Endodermal cell (in vitro differentiated cells): ENCODE data around the gene PSMA7. TPM values are rescaled to one million over a fixed set of nuclear protein-coding genes. Genes with fewer than 3 reads are reported as not detected.

Experiments
- DNase-seq: peaks from one replicate; pipeline ENCODE4 v3.0.0-alpha.2; 2017
- H3K27ac ChIP-seq: 2 replicates; pipeline ENCODE4 v1.5.1; 2013; ENCODE audit warnings: mild to moderate bottlenecking, low read depth, low read length, moderate library complexity
- H3K27me3 ChIP-seq: 2 replicates; pipeline ENCODE4 v1.6.1; 2013; ENCODE audit warnings: mild to moderate bottlenecking, low read length, moderate library complexity; ENCODE audit not compliant: insufficient read depth, control insufficient read depth, poor library complexity, severe bottlenecking
- H3K36me3 ChIP-seq: 2 replicates; pipeline ENCODE4 v1.7.0; 2013; ENCODE audit warnings: mild to moderate bottlenecking, low read length, moderate library complexity; ENCODE audit not compliant: control insufficient read depth, insufficient read depth
- H3K4me1 ChIP-seq: one replicate; pipeline ENCODE4 v1.7.0; 2013; ENCODE audit warnings: low read length; ENCODE audit not compliant: control insufficient read depth, insufficient read depth
- H3K4me3 ChIP-seq: 2 replicates; pipeline ENCODE4 v1.5.1; 2013; ENCODE audit warnings: mild to moderate bottlenecking, low read length, moderate library complexity
- H3K9ac ChIP-seq: 2 replicates; pipeline ENCODE4 v1.6.1; 2013; ENCODE audit warnings: mild to moderate bottlenecking, low read length, moderate library complexity; ENCODE audit not compliant: poor library complexity, severe bottlenecking; ENCODE audit errors: extremely low read depth
- H3K9me3 ChIP-seq: 2 replicates; pipeline ENCODE4 v1.6.1; 2013; ENCODE audit warnings: mild to moderate bottlenecking, low read length, moderate library complexity; ENCODE audit not compliant: control insufficient read depth
- H3K27ac Mint-ChIP-seq: 2 replicates; pipeline ENCODE4 v1.8.0; 2020; ENCODE audit warnings: mixed read lengths
- H3K27me3 Mint-ChIP-seq: 2 replicates; pipeline ENCODE4 v1.8.0; 2021; ENCODE audit warnings: mild to moderate bottlenecking, mixed read lengths; ENCODE audit not compliant: insufficient read depth
- H3K36me3 Mint-ChIP-seq: 2 replicates; pipeline ENCODE4 v1.8.0; 2020; ENCODE audit warnings: low read depth, mixed read lengths
- H3K4me1 Mint-ChIP-seq: 2 replicates; pipeline ENCODE4 v1.8.0; 2020; ENCODE audit warnings: mixed read lengths
- H3K4me3 Mint-ChIP-seq: 2 replicates; pipeline ENCODE4 v1.8.0; 2020; ENCODE audit warnings: mild to moderate bottlenecking, moderate library complexity, mixed read lengths
- H3K9me3 Mint-ChIP-seq: 2 replicates; pipeline ENCODE4 v1.8.0; 2020; ENCODE audit warnings: mild to moderate bottlenecking, mixed read lengths
- CTCF ChIP-seq: fragments of 200-600 bp; sonication (generic); conservative IDR thresholded peaks from 2 replicates; pipeline ENCODE4 v1.5.0; 2021; ENCODE audit warnings: antibody characterized with exemption, mild to moderate bottlenecking
- WGBS, 2 experiments: methylation state at CpG; one replicate each; pipeline versions ENCODE4 v1.1.5 to v1.1.7; 2013; ENCODE audit warnings: missing lambda C conversion rate in 2 of 2, mixed read lengths in 1 of 2; ENCODE audit not compliant: insufficient coverage in 1 of 2, insufficient read length in 1 of 2; 5-methylcytosine and 5-hydroxymethylcytosine counted together
- total RNA-seq, 2 donors: library from RNA; stranded (reverse); fragmentation: NEBNext Ultra II Directional in 1 of 2; extraction: Animal tissue kit (Norgen Biotek cat#: 25700) in 1 of 2; gene quantifications; 2 replicates in 1 of 2; 3 replicates in 1 of 2; pipeline ENCODE4 v1.2.1, GENCODE V29; 2021

The PSMA7 gene
- total RNA-seq, 2 donors from 2014 or later = 279 to 280 TPM

DNA sequence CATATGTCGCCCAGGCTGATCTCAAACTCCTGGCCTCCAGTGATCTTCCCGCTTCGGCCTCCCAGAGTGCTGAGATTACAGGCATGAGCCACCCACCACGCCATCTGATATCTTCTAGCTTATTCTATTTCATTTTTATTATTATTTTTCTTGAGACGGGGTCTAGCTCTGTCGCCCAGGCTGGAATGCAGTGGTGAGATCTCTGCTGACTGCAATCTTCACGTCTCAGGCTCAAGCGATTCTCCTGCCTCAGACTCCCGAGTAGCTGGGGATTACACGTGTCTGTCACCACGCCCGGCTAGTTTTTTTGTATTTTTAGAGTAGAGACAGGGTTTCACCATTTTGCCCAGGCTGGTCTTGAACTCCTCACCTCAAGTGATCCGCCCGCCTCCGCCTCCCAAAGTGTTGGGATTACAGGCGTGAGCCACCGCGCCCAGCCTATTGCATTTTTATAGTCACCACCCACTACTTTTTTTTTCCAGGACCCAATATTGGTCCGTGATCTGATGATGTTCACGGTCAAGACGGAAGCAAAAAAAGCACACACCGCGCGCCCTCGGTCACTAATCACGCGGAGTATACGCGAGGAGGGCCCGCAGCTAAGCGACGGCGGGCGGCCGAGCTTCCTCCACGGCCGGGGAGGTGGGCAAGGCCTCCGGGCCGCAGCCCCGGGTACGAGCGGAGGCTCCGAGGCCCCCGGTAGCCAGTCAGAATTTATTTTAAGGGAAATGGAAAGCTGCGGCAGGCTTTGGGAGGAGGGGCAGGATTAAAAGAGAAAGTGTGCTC is 22.0 kb downstream of the PSMA7 start:
- no peak for TF ChIP-seq CTCF
- Mint-ChIP-seq H3K4me3 (peak overlapping the region; percentile 62), H3K36me3 (peaks cover 22% of the 10 kb centered on the region), H3K9me3 (no peaks in the 10 kb centered on the region), H3K27me3 (peaks cover 6% of the 10 kb centered on the region), H3K27ac (peak overlapping the region; percentile 86), H3K4me1 (peaks cover 19% of the 10 kb centered on the region)
- H3K27ac ChIP-seq = peak overlapping the region; percentile 73
- H3K4me3 ChIP-seq = peak overlapping the region; percentile 78
- peaks cover 22% of the 10 kb centered on the region for H3K36me3 ChIP-seq
- no peaks in the 10 kb centered on the region for H3K9me3 ChIP-seq
- 30 to 39% methylated on average over 19 to 45 of the region's 45 CpGs for WGBS, 2 experiments
- DNase-seq = no peak
- H3K4me1 ChIP-seq = no peaks in the 10 kb centered on the region
- H3K27me3 ChIP-seq = no peaks in the 10 kb centered on the region
- H3K9ac ChIP-seq = peak overlapping the region; percentile 34

GRCh38 chr20:62120365-62120762 is 22.8 kb downstream of the PSMA7 start:
- H3K27ac Mint-ChIP-seq = no peak overlapping the region
- H3K27ac ChIP-seq = no peak overlapping the region

DNA sequence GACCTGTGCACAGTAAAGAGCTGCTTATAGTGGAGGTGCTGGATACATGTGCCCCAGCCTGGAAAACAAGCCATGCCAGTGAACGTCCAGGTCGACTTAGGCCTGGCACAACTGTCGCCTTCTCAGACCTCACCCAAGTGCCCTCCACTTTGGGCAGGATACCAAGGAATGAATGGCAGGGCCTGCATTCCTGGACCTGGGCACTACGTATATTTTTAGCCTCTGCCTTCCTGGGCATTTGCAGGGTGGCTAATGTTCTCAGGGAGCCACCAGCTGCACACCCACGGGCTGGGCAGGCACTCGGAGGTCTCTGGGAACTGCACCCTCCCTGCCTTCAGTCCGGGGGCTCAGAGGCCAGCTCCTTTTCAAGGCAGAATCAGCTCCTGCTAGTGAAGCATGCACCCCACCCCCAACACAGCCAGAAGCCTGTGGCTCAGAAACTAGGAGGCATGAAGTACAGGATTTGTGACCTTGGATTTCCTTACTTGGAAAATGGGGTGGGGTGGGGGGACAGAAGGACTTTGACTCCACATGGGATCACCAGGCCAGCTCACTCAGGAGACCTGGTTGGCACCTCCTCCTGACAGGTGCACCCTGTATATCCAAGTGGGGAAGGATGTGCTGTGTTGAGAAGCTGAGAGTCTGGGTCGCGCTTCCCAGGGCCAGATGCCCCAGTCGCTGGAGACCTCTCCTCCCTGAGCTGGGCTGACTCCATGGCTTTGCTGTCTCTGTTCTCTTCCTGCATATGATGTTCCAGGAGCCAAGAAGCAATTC is 23.4 kb downstream of the PSMA7 start:
- H3K9ac ChIP-seq = no peak overlapping the region
- peaks cover 14% of the 10 kb centered on the region for H3K27me3 Mint-ChIP-seq
- no peak overlapping the region for H3K27ac Mint-ChIP-seq
- TF ChIP-seq CTCF = no peak
- WGBS, 2 experiments = 78 to 83% methylated on average over 7 to 10 of the region's 10 CpGs
- H3K27me3 ChIP-seq = no peaks in the 10 kb centered on the region
- H3K36me3 ChIP-seq = peaks cover 8% of the 10 kb centered on the region
- no peaks in the 10 kb centered on the region for H3K9me3 ChIP-seq
- no peak overlapping the region for H3K4me3 ChIP-seq
- H3K9me3 Mint-ChIP-seq = no peaks in the 10 kb centered on the region
- peaks cover 9% of the 10 kb centered on the region for H3K36me3 Mint-ChIP-seq
- no peaks in the 10 kb centered on the region for H3K4me1 ChIP-seq
- no peak overlapping the region for H3K4me3 Mint-ChIP-seq
- no peak overlapping the region for H3K27ac ChIP-seq
- peaks cover 19% of the 10 kb centered on the region for H3K4me1 Mint-ChIP-seq
- no peak for DNase-seq

More at GRCh38 chr20:62120365-62120762, 22.8 kb downstream of the PSMA7 start:
- no peaks in the 10 kb centered on the region for H3K4me1 ChIP-seq
- no peaks in the 10 kb centered on the region for H3K9me3 ChIP-seq
- Mint-ChIP-seq H3K4me1 (peaks cover 19% of the 10 kb centered on the region), H3K9me3 (no peaks in the 10 kb centered on the region), H3K27me3 (peaks cover 8% of the 10 kb centered on the region), H3K4me3 (no peak overlapping the region), H3K36me3 (peaks cover 15% of the 10 kb centered on the region)
- peaks cover 14% of the 10 kb centered on the region for H3K36me3 ChIP-seq
- H3K27me3 ChIP-seq = no peaks in the 10 kb centered on the region
- no peak overlapping the region for H3K9ac ChIP-seq
- DNase-seq = no peak
- no peak for TF ChIP-seq CTCF
- no peak overlapping the region for H3K4me3 ChIP-seq
- 92 to 93% methylated on average over 5 of the region's 5 CpGs for WGBS, 2 experiments
